Right kidney (tissue), 1 donor: ENCODE results near the gene UROC1.

Experiments used
- DNase-seq: peaks from one replicate; pipeline ENCODE4 v3.0.0-alpha.2; 2016

The UROC1 gene

DNA sequence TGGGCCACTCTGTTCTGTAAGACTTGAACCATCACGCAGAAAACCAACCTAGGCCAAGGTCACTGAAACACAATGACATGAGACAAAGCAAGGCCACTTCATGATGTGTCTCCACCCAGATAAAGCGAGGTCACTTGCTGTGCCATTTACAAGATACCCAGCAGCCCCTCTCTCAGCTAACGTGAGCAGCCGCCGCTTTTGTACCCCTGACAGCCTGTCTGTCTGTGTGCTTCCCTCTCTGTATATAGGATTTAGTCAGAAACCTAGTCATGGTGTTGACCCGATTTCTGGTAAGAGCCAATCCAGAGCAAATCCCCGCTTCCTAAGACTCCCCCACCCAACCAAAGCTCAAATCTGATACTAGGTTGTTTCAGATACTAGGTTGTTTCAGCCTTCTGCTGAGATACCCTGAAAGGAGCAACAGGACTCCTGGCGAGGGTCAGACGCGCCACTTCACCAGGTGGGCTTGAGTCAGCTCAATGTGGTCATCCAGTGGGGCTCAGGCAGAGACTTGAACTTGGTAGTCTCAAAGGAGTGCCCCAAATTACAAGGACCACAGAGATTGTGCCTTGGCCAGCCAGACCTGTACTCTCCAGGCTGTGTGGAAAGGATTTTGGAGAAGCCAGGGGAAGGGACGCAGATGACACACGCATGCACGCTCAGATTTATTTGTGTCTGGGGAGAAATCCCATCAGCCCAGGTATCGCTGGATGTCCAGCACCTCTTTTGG is 38.8 kb downstream of the UROC1 start:
- no peak for DNase-seq

- DNase-seq: no peak
Measured at GRCh38 chr3:126477061-126477380, 40.6 kb downstream of the UROC1 start.

DNA sequence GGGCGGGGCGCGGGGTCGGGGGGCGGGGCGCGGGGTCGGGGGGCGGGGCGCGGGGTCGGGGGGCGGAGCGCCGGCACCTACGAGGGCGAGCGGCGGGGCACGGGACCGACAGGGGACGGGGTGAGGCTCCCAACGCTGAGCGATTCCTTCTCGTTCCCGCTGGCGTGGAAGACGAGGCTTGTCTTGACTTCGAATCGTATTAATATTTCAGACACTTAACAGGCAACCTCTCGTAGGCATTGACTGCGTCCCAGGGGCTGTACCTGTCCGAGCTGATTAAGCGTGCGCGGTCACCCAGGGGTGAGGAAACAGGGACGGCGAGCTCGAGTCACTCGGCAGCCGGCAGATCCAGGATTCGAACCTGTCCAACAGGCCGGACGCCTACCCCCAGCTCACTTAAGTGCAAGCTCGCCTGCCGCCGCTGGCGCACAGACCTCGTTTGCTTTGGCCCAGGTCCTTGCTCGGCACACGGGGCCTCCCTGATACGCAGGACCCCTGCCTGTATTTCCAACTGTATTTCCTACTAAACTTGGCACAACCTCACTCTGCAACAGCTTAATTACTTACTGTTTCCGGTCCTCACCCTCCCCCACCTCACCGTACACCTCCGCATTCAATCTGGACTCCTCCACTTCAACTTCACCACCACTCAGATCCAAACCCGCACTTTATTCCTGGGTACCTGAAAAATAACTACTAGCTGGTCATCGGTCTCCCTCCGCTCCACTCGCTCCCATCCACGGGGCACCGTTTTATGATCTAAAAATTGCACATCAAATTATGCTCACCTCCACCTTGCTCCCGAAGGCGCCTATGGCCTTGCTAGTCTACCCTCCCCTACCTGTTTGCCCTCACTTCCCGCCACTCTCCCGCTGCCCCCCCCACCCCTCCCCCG is 41.2 kb downstream of the UROC1 start:
- DNase-seq: peak; percentile 88

DNA sequence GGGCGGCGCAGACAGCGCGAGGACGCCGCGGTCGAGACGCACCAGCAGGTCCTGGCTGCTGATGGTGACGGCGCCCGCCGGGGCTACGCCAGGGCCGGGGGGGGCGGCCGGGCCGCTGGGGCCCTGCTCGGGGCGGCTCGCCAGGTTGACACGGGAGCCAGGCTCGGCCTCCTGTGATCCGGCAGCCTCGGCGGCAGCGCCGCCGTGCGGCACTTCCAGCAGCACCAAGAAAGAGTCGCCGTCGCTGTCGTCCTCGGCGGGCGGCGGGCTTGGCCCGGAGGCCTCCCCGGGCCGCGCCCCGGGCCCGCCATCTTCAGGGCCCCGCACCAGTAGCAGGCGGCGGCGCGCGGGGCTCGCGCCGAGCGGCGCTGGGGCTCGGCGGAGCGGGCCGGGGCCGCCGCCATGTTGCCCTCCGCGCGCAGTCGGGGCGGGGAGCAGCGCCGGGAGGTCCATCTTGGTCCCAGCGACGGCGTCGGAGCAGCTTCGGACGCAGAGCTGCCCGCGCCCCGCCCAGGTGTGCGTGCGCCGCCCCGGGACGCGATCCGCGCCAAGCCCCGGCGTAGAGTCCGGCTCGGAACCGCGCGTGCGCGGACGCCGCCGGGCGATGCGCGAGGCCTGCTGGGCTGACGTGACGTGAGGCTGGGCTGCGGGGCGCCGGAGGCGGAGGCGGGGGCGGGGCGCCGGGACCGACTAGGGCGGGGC is 42.0 kb downstream of the UROC1 start, which contains the start of gene ZXDC:
Gene ZXDC (minus strand): TSS at position 479 of the 702 bp plus-strand sequence. CDS start 26 bp downstream, at position 453.
- peak; percentile 81 for DNase-seq

DNA sequence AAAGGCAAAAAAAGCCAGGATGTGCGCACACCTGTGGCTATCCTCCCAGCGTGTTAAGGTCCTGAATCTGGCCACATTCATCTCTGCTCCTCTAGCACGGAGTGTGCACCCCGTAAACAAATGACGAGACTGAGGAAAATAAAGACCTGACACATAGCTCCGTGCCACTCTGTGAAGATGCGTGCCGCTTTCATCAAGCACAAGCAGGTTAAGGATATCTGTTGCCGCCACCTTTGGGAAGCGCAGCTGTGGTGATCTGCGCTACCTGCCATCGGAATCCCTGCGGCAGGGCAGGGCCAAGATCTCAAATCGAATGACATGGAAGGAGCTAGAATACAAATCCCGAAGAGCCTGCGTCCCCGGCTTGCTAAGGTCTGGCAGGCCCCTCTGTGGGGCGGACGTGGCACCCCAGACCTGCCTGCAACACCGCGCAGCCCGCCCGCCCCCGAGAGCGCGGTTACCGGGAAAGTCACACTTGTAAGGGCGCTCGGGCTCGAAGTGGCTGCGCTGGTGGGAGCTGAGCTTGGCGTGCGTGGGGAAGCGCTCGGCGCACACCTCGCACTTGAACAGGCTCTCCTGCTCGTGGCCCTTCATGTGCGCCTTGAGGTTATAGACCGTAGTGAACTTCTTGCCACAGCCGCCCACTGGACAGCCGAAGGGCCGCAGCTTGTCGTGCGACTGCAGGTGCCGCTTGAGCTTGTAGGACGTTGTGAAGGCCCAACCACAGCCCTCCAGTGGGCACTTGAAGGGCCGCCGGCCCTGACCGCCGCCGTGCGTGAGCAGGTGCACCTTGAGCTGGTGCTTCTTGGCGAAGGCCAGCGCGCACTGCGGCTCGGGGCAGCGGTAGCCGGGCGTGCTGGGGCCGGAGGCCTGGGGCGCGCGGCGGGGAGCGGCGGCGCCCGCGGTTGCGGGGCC is 42.8 kb downstream of the UROC1 start:
- peak; percentile 77 for DNase-seq

GRCh38 chr3:126473292-126474168 is 44.0 kb downstream of the UROC1 start:
- no peak for DNase-seq

DNA sequence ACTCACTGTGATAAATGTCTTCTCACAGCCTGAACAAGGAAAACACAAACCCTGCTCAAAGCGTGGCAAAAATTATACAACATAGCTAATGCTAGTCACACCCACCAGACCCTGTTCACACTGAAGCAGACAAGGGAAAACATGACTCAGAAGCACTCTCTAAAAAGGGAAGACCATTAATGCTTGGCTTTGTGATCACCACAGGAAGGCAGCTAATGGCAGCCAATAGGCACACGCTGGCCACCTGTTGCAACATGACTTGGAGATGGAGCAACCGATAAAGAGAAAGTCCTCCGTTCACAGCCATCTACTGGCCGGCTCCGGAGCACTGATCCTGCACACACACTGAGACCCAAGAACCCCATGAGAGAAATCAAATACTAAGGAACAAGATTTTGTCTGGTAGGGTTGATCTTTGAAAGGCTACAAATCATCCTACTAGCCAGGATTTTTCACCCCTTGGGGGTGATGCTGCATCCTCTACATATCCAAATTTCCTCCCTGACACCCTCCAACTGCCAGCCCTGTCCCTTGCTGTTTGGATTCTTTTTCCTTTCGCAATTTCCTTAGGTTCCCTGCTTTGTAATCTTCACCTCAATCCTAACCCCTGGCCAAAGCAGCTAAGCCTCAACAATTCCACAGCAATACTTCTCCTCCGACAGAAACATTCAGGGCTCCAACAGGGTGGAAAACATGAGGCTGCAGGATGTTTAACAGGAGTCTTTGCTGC is 45.1 kb downstream of the UROC1 start:
- DNase-seq: no peak

DNA sequence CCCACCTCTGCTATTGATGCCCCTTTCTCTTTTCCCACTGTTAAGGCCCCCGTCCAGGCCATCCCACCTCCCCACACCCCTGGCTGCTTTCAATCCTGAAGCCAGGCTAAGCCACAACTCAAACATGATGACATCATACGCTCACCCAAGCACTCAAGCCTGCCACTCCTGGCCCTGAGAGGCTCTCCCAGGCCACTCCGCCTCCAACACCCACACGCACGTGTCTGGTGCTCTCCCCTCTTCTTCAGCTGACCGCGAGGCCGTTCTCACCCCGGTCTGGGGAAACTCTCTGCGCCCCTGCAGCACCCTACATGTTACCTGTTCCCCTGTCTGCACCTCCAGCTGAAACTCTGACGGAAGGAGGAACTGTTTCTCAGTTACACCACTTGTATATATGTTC is 48.1 kb downstream of the UROC1 start:
- no peak for DNase-seq

- DNase-seq: no peak
Measured at GRCh38 chr3:126468028-126468891, 49.3 kb downstream of the UROC1 start.

DNA sequence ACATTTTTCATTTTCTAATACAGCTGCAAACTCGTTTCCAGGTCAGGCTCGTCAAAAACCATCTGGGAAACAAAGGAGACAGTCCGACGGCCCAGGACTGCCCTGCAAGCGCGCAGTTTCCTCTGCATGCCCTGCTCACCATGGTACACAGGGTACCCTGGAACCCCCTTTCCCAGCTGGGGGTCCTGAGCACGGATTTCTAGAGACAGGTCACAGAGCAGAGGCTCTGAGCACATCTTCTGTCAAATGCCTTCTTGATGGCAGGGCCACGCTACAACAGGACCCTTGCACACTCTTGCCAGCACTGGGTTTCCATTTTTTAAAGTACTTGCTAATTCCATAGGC is 50.0 kb downstream of the UROC1 start:
- DNase-seq: no peak

DNA sequence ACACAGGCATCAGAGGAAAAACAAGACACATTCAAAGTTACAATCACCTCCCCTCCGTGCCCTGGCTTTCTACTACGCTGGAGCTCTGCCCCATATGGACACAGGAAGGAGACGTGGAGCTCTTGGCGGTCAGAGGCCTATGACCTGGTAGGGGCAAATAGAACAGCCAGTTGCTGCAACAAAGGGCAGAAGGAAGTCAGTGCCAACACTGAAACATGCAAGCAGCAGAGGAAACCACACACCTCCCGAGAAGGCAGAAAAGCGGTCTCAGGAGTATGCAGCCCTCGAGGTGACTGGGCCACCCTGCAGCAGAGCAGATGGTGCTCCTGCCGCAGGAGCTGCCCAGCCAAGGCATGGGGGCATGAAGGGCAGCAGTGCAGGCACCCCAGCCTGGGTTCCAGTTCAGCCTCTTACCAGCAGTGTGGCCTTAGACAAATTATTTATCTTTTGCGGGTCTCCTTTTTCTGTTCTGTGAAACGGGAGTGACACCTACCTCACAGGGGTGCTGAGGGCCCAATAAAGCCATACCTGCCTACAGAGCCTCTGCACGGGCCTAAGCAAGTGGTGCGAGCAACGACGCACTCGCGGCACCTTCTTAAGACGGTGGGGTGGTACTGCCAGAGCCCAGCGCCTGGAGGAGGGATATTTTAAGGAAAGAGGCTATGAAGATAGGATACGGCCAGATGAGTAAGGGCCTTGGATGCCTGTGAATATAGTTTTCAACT is 50.5 kb downstream of the UROC1 start:
- DNase-seq: no peak

DNA sequence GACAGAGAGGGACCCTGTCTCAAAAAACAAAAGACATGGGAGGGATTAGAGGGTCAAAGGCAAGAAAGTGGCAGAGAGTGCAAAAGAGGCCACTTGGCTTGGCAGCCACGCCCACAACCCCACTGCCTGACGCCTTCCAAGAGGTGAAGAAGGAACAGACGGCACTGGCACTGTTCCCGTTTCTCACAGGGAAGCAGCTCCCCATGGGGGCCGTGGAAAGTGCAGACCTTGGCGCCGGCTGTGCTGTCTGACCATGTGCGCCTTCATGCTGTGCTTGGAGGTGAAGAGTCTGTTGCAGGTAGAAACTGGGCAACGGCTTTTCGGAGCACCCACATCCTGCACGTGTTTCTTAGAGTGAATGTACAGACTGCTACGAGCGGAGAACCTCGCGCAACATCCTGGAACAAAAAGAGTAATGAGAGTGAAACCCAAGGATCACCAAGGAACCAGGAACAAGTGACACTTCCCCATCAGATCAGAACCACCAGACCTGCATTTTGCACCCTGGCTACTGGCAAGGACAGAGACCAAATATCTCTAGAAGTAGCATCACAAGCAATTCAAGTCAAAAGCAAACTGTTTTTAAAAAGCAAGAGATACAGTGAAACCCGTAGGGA is 51.5 kb downstream of the UROC1 start:
- DNase-seq: no peak

DNA sequence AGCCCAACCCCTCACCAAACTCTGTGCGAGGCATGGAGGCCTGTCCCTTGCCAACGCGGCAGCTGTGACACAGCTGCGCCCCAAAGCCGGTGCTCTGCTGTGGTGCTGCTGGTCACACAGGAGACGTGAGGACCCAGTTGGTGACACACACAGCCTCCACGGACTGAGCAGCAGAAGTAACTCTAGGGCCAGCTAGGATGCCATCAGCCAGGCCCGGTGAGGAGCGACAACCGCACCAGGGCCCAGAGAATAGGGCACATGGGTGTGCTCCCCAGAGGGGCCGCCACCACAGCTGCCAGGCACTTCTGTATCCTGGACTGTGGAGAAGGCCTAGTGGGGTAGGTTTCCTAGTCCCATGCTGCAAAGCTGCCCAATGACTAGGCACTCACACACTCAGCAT is 52.6 kb downstream of the UROC1 start:
- no peak for DNase-seq

GRCh38 chr3:126464494-126464893 is 53.1 kb downstream of the UROC1 start:
- DNase-seq: no peak

DNA sequence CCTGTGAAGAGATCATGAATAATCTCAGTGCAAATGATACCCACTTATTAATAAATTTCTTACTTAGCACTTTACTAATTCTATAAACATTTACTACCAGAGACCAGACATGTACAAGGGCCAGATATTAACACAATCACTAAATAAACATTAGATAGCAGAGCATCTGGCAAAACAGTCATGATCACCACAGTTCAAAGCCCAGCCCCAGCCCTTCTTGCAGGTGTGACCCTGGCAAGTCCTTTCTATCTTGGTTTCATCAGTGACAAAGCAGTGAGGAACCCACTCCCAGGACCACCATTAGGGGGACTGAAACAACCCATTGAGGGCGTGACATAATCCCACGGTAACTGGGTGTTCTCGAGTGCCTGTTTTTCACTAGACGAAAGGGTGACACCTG is 53.5 kb downstream of the UROC1 start:
- no peak for DNase-seq

DNA sequence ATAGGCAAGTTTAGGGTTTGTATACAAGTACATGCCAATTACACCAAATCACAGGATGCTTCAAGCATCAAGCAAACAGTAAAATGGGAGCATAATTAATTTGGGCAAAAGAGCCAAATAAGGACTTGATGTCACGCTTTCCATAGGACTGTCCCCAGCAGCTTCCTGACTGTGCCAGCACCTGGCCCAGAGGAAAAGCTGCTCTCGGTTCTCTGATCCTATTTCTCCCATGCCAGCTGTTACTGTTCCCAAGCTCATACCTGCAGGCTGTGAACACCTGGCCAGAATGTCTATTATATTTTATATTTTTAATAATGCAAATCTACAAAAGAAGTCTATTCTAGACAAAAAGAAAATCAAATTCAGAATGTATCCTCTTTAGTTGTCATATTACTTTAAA is 54.1 kb downstream of the UROC1 start:
- DNase-seq: no peak

DNA sequence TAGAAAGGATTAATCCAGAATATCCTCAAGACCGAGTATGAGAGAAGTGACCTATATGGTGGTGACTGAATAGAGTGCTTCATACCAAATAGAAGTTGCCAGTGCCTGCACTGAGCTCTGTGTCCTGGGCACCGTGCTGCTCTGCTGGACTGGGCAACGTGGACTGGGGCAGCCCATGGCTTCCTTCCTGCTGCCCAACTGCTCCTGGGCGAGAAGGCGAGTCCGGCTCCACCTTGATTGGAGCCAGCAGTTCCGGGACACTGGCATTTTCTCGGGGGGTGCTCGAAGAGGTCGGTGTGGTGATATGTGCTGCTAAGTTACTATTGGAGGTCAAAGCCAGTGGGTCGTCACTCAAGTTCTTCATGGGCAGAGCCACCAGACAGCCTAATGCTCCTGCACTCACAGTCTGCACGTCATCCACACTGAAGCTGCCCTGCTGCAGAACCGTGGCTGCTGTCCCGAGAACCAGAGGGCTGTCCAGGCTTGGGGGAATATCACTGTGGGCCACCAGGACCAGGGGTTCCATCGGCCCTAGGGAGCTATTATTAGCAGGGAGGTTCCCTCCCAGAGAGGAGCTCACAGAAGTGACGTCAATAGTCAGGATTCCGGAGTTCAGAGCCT is 56.0 kb downstream of the UROC1 start:
- no peak for DNase-seq

DNA sequence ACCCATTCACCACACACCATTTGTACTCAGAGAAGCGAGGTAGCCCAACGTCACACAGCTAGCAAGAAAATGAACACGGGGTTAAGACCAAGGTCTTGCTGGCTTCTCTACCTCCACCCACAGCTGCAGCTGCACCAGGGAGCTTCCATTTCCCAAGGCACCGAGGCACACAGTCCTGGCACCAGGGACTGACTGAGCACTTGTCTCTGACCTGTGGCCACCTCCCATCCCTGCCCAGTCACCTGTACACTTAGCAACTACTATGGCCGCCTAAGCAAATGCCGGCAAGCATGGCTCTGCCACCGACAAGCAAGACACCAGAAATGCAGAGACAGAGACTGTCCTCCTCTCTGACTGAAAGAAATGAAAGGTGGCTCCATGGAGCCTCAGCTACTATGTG is 57.2 kb downstream of the UROC1 start:
- no peak for DNase-seq
